GM03348 (cell line): ENCODE data around the gene DAPL1.
"Not testable (repeated sequence)": the region's sequence is repeated elsewhere in the genome, so short reads cannot be mapped to it uniquely, and the experiment has no call there.

Experiments
- DNase-seq: peaks from one replicate; pipeline ENCODE4 v3.0.0; 2012; ENCODE audit warnings: low spot score

DAPL1 gene

GRCh38 chr2:158822193-158822592 lies 27.1 kb downstream of the DAPL1 start:
- no peak for DNase-seq

GRCh38 chr2:158823486-158824237 lies 28.5 kb downstream of the DAPL1 start:
- no peak for DNase-seq

- no peak for DNase-seq
Measured at GRCh38 chr2:158825021-158825420, 29.9 kb downstream of the DAPL1 start.

- no peak for DNase-seq
Measured at GRCh38 chr2:158826965-158827364, 31.8 kb downstream of the DAPL1 start.

DNA sequence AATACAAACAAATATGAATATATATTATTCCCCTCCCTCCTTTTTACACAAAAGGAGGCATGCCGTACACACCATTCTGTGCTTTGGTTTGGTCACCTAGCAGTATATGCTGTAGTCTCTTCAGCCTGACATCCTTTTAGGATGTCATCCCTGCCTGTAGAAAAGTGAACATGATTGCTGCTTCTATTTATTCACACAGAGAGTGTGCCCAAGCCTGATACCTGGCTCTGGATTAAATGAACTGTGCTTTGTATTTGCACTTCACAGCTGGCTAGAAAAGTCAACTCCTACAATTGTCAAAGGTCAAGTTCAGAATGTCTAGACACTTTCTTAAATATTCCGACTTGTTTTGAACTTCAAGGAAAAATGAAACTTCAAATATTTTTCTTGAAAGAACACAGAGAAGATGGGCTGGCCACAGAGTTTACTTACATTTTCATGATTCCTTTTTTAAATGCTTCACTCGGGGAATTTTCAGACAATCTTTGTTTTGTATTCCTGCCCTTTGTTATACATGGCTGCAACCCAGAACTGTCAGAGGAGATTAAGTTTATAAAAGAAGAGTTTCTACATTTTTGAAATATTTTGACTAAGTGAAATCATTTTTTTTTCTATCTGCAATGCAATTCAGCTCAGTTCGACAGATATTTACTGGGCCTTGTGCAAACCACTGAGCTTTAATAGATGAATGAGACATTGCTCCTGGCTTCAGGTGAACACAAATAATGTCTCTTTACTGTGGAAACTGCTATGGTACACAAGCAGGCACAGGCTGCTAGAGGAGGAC lies 33.5 kb downstream of the DAPL1 start:
- DNase-seq: peak; percentile 55

GRCh38 chr2:158829167-158829566 lies 34.0 kb downstream of the DAPL1 start:
- no peak for DNase-seq

DNA sequence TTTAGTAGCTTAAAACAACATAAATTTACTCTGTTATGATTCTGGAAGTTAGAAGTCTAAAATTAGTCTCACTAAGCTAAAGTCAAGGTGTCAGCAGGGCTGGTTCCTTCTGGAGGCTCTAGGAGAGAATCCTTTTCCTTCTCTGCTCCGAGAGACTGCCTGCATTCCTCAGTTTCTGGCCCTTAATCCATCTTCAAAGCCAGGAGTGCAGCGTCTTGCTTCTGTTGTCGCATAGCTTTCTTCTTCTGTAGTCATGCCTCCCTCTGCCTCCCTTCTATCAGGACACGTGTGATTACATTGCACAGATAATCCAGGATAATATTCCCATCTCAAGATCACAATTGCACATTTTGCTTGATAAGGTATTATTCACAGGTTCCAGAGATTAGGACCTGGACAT lies 35.1 kb downstream of the DAPL1 start:
- DNase-seq: no peak

GRCh38 chr2:158835431-158835830 lies 40.3 kb downstream of the DAPL1 start:
- no peak for DNase-seq

- DNase-seq: no peak
Measured at GRCh38 chr2:158837645-158838044, 42.5 kb downstream of the DAPL1 start.

DNA sequence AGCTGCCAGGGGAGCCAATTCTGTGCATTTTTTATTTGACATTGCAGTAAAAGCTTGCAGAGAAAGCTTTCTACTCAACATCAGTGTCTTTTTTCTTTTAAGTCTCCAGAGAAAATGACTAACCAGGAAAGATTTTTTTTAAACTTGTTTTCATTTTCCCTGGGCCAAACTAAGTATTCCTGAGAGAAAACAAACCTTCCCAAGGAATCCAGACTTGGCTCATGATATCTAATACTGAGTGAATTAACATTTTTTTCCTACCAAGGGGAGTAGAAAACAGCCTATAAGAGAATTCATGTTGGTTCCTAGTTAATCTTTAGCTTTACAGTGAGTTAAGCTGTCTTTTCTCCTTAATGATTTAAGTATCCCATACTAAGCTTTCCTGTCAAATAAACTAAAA lies 46.7 kb downstream of the DAPL1 start:
- DNase-seq: peak; percentile 79

GRCh38 chr2:158845444-158845843 lies 50.3 kb downstream of the DAPL1 start:
- no peak for DNase-seq

DNA sequence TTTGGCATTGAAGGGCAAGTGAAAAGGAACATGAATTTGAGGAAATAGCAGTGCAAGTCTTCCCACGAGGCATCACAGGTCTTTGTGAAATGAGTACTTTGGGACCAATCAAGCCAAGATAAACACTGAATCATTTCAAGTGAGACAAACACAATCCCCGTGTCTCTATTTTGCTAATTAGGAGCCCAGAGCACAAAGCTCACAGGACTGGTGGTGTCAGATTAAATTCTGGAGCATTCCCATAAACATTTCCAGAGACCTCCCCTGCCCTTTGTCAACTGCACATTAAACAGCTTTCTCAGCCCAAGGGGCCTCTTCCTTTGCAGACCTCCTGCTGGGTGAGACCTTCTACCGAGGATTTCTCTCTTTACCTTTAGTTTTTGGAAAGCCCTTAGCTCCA lies 50.7 kb downstream of the DAPL1 start:
- DNase-seq: no peak

DNA sequence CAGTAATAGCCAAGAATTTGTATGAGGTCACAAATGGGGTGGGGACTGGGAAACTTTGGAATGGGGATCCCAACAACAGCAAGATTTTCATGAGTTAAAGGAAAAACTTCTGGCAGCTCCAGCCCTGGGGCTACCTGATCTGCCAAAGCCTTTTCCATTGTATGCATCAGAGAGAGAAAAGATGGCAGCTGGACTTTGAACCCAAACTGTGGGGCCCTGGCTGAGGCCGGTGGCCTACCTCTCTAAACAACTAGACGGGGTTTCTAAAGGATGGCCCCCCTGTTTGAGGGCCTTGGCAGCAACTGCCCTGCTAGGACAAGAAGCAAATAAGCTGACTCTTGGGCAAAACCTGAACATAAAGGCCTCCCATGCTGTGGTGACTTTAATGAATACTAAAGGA lies 52.4 kb downstream of the DAPL1 start:
- DNase-seq: not testable (repeated sequence)

- DNase-seq: not testable (repeated sequence)
Measured at GRCh38 chr2:158848031-158848970, 53.2 kb downstream of the DAPL1 start.

DNA sequence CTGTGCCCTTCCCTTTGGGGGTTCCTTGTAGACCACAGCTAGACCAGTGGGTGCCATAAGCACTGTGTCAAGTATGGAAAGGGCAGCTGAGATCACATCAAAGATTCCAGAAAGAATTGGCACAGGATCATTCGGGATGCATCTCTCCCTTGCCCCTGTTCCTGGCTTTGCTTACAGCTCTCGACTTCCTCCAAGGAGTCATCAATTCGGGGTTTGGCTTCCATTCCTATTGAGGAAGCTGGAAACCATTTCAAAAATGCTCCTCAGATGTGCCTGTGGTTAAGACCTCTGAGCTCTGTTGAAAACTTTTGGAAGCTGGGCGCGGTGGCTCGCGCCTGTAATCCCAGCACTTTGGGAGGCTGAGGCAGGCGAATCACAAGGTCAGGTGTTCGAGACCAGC lies 65.1 kb downstream of the DAPL1 start:
- not testable (repeated sequence) for DNase-seq

DNA sequence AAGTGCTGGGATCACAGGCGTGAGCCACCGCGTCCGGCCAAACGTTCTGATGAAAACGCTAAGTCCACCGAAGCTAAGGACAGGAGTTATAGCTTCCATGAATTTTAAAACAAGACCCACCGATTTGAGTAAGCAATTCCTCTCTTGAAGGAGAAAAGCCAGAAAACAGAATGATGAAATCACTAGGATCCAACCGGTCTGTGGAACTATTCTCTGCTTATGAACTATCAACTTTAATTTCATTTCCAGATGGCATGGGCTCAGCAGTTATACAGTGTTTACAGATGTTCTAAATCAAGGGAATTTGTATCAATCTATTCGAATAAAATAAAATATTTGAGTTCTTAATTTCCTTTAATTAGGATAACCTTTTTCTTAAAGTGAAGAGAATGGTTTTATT lies 66.5 kb downstream of the DAPL1 start:
- DNase-seq: not testable (repeated sequence)

DNA sequence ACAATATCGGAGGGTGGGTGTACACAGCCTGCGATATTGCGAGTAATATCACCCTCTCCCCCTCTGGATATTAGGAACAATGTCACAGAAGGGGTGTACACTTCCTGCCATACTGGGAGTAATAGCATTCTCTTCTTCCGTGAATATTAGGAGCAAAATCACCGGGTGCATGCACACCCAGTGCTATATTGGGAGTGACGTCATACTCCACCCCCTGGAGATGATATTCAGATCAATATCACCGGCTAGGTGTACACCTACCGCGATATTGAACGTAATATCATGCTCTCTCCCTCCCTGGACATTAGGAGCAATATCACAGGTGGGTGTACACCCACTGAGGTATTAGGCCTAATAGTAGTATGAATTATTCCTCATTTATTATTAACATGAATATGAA lies 70.4 kb downstream of the DAPL1 start:
- not testable (repeated sequence) for DNase-seq
